ENCODE results near the gene ADGRG6.

Gene ADGRG6

DNA sequence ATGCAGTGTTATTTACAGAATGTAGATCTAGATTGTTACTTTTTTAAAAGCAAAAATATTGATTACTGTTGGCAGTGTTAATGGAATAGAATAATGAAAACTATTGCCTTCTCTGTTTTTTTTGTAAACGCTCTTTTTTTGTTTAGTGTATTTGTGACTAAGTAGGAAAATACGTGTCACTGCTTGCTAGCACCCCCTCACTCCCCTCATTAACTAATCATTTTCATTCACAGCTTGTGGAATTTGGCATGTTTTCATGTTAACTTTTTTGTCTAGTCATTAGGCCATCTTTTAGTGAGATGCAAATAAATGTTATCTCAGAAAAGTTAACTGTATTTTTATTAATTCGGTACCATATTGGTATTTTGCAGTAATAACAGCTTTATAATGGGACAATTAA, 29.8 kb downstream of the ADGRG6 start:
- no peak for TF ChIP-seq POLR2AphosphoS5 (IDR thresholded peaks at IDR 0.05; ENCODE audit: low read depth, low read length)
- TF ChIP-seq FOXP2 (optimal IDR thresholded peaks at IDR 0.05; ENCODE audit: borderline replicate concordance, extremely low read depth, extremely low read length, insufficient read depth): no peak
- TF ChIP-seq REST (IDR thresholded peaks at IDR 0.05; ENCODE audit: insufficient read depth in 1 of 2, low read depth in 2 of 2, low read length in 2 of 2): no peak
- TF ChIP-seq TAF1 (IDR thresholded peaks at IDR 0.05; ENCODE audit: borderline replicate concordance, insufficient read depth, low read length): no peak
- TF ChIP-seq SIN3A (IDR thresholded peaks at IDR 0.05; ENCODE audit: borderline replicate concordance, insufficient read depth, low read length): no peak

DNA sequence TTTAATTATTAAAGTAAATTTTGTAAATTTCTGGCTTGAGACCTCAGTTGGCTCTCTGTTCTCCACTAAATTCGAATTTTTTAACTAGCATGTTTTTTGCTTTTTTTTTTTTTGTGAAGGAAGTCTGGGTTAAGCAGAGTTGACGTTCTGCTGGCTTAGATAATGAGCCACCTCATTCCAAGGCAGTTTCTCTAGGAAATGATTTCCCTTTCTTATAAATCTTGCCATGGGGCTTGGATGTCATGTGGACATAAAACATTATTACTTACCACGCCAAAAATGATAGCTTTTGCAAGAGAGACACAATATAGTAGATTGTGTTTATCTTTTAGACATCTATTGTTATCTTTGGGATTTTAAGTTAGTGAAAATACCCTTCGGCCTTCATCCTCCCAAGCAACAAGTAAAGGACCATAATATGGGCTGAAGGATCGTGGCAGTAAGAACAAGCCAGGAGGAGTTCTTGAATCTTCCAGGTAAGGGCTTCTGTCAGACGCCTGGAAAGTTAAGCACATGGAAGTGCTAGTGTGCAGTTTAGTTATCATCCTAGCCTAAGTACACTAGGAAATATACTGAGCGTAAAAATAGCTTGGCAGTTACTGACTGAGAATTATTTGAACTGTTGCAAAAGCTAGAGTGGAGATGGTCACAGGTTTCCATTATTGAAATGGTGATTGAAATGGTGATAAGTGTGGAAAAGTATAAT, 30.7 kb downstream of the ADGRG6 start:
- no peak for TF ChIP-seq FOXP2 (optimal IDR thresholded peaks at IDR 0.05; ENCODE audit: borderline replicate concordance, extremely low read depth, extremely low read length, insufficient read depth)
- no peak for TF ChIP-seq POLR2AphosphoS5 (IDR thresholded peaks at IDR 0.05; ENCODE audit: low read depth, low read length)
- no peak for TF ChIP-seq REST (IDR thresholded peaks at IDR 0.05; ENCODE audit: insufficient read depth in 1 of 2, low read depth in 2 of 2, low read length in 2 of 2)
- TF ChIP-seq TAF1 (IDR thresholded peaks at IDR 0.05; ENCODE audit: borderline replicate concordance, insufficient read depth, low read length): no peak
- TF ChIP-seq SIN3A (IDR thresholded peaks at IDR 0.05; ENCODE audit: borderline replicate concordance, insufficient read depth, low read length): no peak

DNA sequence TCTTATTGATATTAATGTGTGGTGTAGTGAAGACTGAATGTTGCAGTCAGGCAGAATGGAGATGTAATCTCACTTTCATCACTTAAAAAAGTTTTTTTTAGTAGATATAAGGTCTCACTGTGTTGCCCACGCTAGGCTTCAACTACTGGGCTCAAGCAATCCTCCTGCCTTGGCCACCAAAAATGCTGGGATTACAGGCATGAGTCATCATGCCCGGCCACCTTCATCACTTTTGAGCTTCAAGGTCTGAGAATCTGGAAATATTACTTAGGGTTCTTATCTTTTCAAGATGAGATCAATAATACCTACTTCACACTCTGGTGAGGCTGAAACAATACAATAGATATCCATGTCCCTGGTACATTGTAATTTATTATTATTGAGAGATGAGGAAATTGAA, 31.6 kb downstream of the ADGRG6 start:
- TF ChIP-seq POLR2AphosphoS5 (IDR thresholded peaks at IDR 0.05; ENCODE audit: low read depth, low read length) (no peak), FOXP2 (optimal IDR thresholded peaks at IDR 0.05; ENCODE audit: borderline replicate concordance, extremely low read depth, extremely low read length, insufficient read depth) (no peak), REST (IDR thresholded peaks at IDR 0.05; ENCODE audit: insufficient read depth in 1 of 2, low read depth in 2 of 2, low read length in 2 of 2) (no peak), TAF1 (IDR thresholded peaks at IDR 0.05; ENCODE audit: borderline replicate concordance, insufficient read depth, low read length) (no peak), SIN3A (IDR thresholded peaks at IDR 0.05; ENCODE audit: borderline replicate concordance, insufficient read depth, low read length) (no peak)

- TF ChIP-seq TAF1 (IDR thresholded peaks at IDR 0.05; ENCODE audit: borderline replicate concordance, insufficient read depth, low read length): no peak
- no peak for TF ChIP-seq REST (IDR thresholded peaks at IDR 0.05; ENCODE audit: insufficient read depth in 1 of 2, low read depth in 2 of 2, low read length in 2 of 2)
- TF ChIP-seq SIN3A (IDR thresholded peaks at IDR 0.05; ENCODE audit: borderline replicate concordance, insufficient read depth, low read length): no peak
- no peak for TF ChIP-seq POLR2AphosphoS5 (IDR thresholded peaks at IDR 0.05; ENCODE audit: low read depth, low read length)
- no peak for TF ChIP-seq FOXP2 (optimal IDR thresholded peaks at IDR 0.05; ENCODE audit: borderline replicate concordance, extremely low read depth, extremely low read length, insufficient read depth)
Observed at GRCh38 chr6:142334294-142334693, 32.5 kb downstream of the ADGRG6 start.
